Measurements from ENCODE around the gene VPS4A. TPM values are rescaled to one million over a fixed set of nuclear protein-coding genes. Genes with fewer than 3 reads are reported as not detected.

Gene VPS4A
- total RNA-seq, 1 experiment from 2014 or later: 31.4 TPM

GRCh38 chr16:69371564-69371963, 60.4 kb downstream of the VPS4A start:
- no peak overlapping the region for H3K4me3 Mint-ChIP-seq (ENCODE audit: low read depth, unreplicated experiment)
- H3K27ac Mint-ChIP-seq (ENCODE audit: unreplicated experiment): no peak overlapping the region
- H3K9me3 Mint-ChIP-seq (ENCODE audit: low read depth, unreplicated experiment): no peaks in the 10 kb centered on the region
- intact Hi-C loops (cut with micrococcal nuclease; ENCODE audit: unreplicated experiment): no loop called here
- CTCF ChIA-PET: interaction anchor here (0.7 kb wide), 1 partner anchor 13 kb away, joined by 3 read pairs; no protein-coding TSS in a partner anchor
- H3K4me1 Mint-ChIP-seq (ENCODE audit: low read depth, unreplicated experiment): no peaks in the 10 kb centered on the region
- TF ChIP-seq CTCF (IDR thresholded peaks at IDR 0.05; ENCODE audit: unreplicated experiment): no peak
- peaks cover 39% of the 10 kb centered on the region for H3K36me3 Mint-ChIP-seq (ENCODE audit: insufficient read depth, unreplicated experiment)
- no peaks in the 10 kb centered on the region for H3K27me3 Mint-ChIP-seq (ENCODE audit: unreplicated experiment)
- no peak for DNase-seq
- no TSS peak for BruUV-seq (replicated peaks)

- Mint-ChIP-seq H3K4me1 (ENCODE audit: low read depth, unreplicated experiment) (no peaks in the 10 kb centered on the region), H3K27ac (ENCODE audit: unreplicated experiment) (no peak overlapping the region), H3K27me3 (ENCODE audit: unreplicated experiment) (no peaks in the 10 kb centered on the region), H3K9me3 (ENCODE audit: low read depth, unreplicated experiment) (no peaks in the 10 kb centered on the region), H3K36me3 (ENCODE audit: insufficient read depth, unreplicated experiment) (peaks cover 39% of the 10 kb centered on the region), H3K4me3 (ENCODE audit: low read depth, unreplicated experiment) (no peak overlapping the region)
- no peak for DNase-seq
- intact Hi-C loops (cut with micrococcal nuclease; ENCODE audit: unreplicated experiment): no loop called here
- CTCF ChIA-PET: no interaction called here
- no peak for TF ChIP-seq CTCF (IDR thresholded peaks at IDR 0.05; ENCODE audit: unreplicated experiment)
- no TSS peak for BruUV-seq (replicated peaks)
Observed at GRCh38 chr16:69373019-69373418, 61.9 kb downstream of the VPS4A start.

Other genes with a start within 250 kb of the VPS4A start
- gene HAS3, start 205.7 kb upstream of the VPS4A start, total RNA-seq (2022): 29.8 and 33.2 TPM in 2 replicates
- 131 and 146 TPM in 2 replicates for gene CHTF8, start 178.8 kb upstream of the VPS4A start, total RNA-seq (2022)
- gene UTP4, start 178.7 kb upstream of the VPS4A start, total RNA-seq (2022): 113 and 116 TPM in 2 replicates
- gene SNTB2, start 124.2 kb upstream of the VPS4A start, total RNA-seq (2022): 27.5 and 29.3 TPM in 2 replicates
- 25.5 and 29.4 TPM in 2 replicates for gene PDF, start 19.2 kb downstream of the VPS4A start, total RNA-seq (2022)
- gene COG8, start 28.2 kb downstream of the VPS4A start, total RNA-seq (2022): 55.0 and 57.4 TPM in 2 replicates
- 55.8 and 59.8 TPM in 2 replicates for gene NIP7, start 28.4 kb downstream of the VPS4A start, total RNA-seq (2022)
- 1.4 and 1.7 TPM in 2 replicates for gene TMED6, start 40.4 kb downstream of the VPS4A start, total RNA-seq (2022)
- 38.2 and 39.4 TPM in 2 replicates for gene TERF2, start 74.7 kb downstream of the VPS4A start, total RNA-seq (2022)
- 177 and 179 TPM in 2 replicates for gene CYB5B, start 113.3 kb downstream of the VPS4A start, total RNA-seq (2022)